IMR-90 (cell line): Measurements from ENCODE around the gene NAE1. TPM values are rescaled to one million over a fixed set of nuclear protein-coding genes. Genes with fewer than 3 reads are reported as not detected.
A peak's percentile ranks its signal among the peaks of the same experiment; 100 is the strongest.

Source experiments
- ATAC-seq: fragments of 200-7000 bp; cut with Tn5 transposase; 2 replicates; pipeline ENCODE4 v1.9.1; 2020; ENCODE audit warnings: low read depth, mild to moderate bottlenecking, moderate library complexity
- BruUV-seq: library from RNA; stranded (reverse); fragments of 400-500 nt; replicated peaks from 2 replicates; lab custom pipeline; 2021; lab: Mats Ljungman, UMichigan
- CTCF ChIA-PET: fragments of 300-600 bp; formaldehyde crosslinking; extraction: SDS; loops from one replicate; lab custom pipeline; 2021; ENCODE audit warnings: antibody characterized with exemption; lab: Yijun Ruan, JAX
- POLR2A ChIA-PET: fragments of 300-600 bp; sonication (Branson Sonifier 250); formaldehyde crosslinking; loops from one replicate; lab custom pipeline; 2022; ENCODE audit warnings: antibody characterized with exemption; ENCODE audit not compliant: unreplicated experiment; lab: Charles Lee
- DNase-seq: peaks from one replicate; pipeline ENCODE4 v3.0.0; 2013
- H2AFZ ChIP-seq: replicated peaks from 2 replicates; pipeline ENCODE3; 2013; ENCODE audit warnings: low read length, mild to moderate bottlenecking; ENCODE audit not compliant: poor library complexity
- H2AK5ac ChIP-seq: 2 replicates; pipeline ENCODE4 v1.6.1; 2013; ENCODE audit warnings: low read depth, low read length, inconsistent platforms
- H2AK9ac ChIP-seq: replicated peaks from 2 replicates; pipeline ENCODE3; 2013; ENCODE audit warnings: mild to moderate bottlenecking, low read depth, low read length, moderate library complexity; ENCODE audit not compliant: poor library complexity
- H2BK120ac ChIP-seq: 2 replicates; pipeline ENCODE4 v1.6.1; 2013; ENCODE audit warnings: low read depth, low read length, inconsistent platforms
- H2BK15ac ChIP-seq: 3 replicates; pipeline ENCODE4 v1.6.1; 2013; ENCODE audit warnings: low read depth, low read length, inconsistent platforms
- H2BK20ac ChIP-seq: 2 replicates; pipeline ENCODE4 v1.6.1; 2013; ENCODE audit warnings: low read depth, mild to moderate bottlenecking, inconsistent platforms, low read length, moderate library complexity
- H2BK5ac ChIP-seq: 2 replicates; pipeline ENCODE4 v1.6.1; 2013; ENCODE audit warnings: mild to moderate bottlenecking, low read depth, low read length, inconsistent platforms; ENCODE audit not compliant: poor library complexity, severe bottlenecking
- H3K14ac ChIP-seq: replicated peaks from 2 replicates; pipeline ENCODE4 v1.6.1; 2013; ENCODE audit warnings: low read depth, low read length, inconsistent platforms
- H3K18ac ChIP-seq: 2 replicates; pipeline ENCODE4 v1.6.1; 2013; ENCODE audit warnings: low read depth, low read length, control low read depth
- H3K23ac ChIP-seq: 2 replicates; pipeline ENCODE4 v1.6.1; 2013; ENCODE audit warnings: low read depth, low read length, inconsistent platforms
- H3K27ac ChIP-seq: 2 replicates; pipeline ENCODE4 v1.5.1; 2013; ENCODE audit warnings: mild to moderate bottlenecking, control low read depth, low read length; ENCODE audit not compliant: insufficient read depth
- H3K27me3 ChIP-seq: 2 replicates; pipeline ENCODE4 v1.6.1; 2013; ENCODE audit warnings: low read length; ENCODE audit not compliant: control insufficient read depth, insufficient read depth
- H3K36me3 ChIP-seq: 2 replicates; pipeline ENCODE4 v1.6.1; 2013; ENCODE audit warnings: low read length, mixed read lengths; ENCODE audit not compliant: control insufficient read depth, insufficient read depth
- H3K4ac ChIP-seq: 2 replicates; pipeline ENCODE4 v1.6.1; 2013; ENCODE audit warnings: low read depth, low read length, inconsistent platforms
- H3K4me1 ChIP-seq: 2 replicates; pipeline ENCODE4 v1.6.1; 2013; ENCODE audit warnings: low read length, mixed read lengths; ENCODE audit not compliant: control insufficient read depth, insufficient read depth
- H3K4me2 ChIP-seq: 2 replicates; pipeline ENCODE4 v1.6.1; 2013; ENCODE audit warnings: low read depth, mild to moderate bottlenecking, control low read depth, low read length, moderate library complexity
- H3K4me3 ChIP-seq: 2 replicates; pipeline ENCODE4 v1.5.1; 2013; ENCODE audit warnings: low read depth, mild to moderate bottlenecking, control low read depth, low read length, moderate library complexity; ENCODE audit not compliant: insufficient read depth
- H3K56ac ChIP-seq: 2 replicates; pipeline ENCODE4 v1.6.1; 2013; ENCODE audit warnings: low read length, inconsistent platforms; ENCODE audit not compliant: insufficient read depth; ENCODE audit errors: extremely low read depth
- H3K79me1 ChIP-seq, 2 experiments: 2 replicates each; pipeline ENCODE4 v1.6.1; 2013; ENCODE audit warnings: low read length in 2 of 2, inconsistent platforms in 1 of 2, low read depth in 1 of 2
- H3K9ac ChIP-seq: 2 replicates; pipeline ENCODE4 v1.6.1; 2013; ENCODE audit warnings: low read depth, low read length, control low read depth
- H3K9me1 ChIP-seq: 2 replicates; pipeline ENCODE4 v1.6.1; 2013; ENCODE audit warnings: low read length, inconsistent platforms; ENCODE audit not compliant: insufficient read depth
- H3K9me3 ChIP-seq: 2 replicates; pipeline ENCODE4 v1.6.1; 2013; ENCODE audit warnings: low read length; ENCODE audit not compliant: control insufficient read depth, insufficient read depth
- H4K20me1 ChIP-seq: 2 replicates; pipeline ENCODE4 v1.6.1; 2013; ENCODE audit warnings: low read length, inconsistent platforms; ENCODE audit not compliant: insufficient read depth
- H4K5ac ChIP-seq: 2 replicates; pipeline ENCODE4 v1.6.1; 2013; ENCODE audit warnings: mild to moderate bottlenecking, low read depth, low read length, control low read depth
- H4K8ac ChIP-seq, 2 experiments: 2 replicates each; pipeline ENCODE4 v1.6.1; 2013; ENCODE audit warnings: low read depth in 2 of 2, low read length in 2 of 2, control low read depth in 1 of 2, inconsistent platforms in 1 of 2
- H4K91ac ChIP-seq: 2 replicates; pipeline ENCODE4 v1.6.1; 2013; ENCODE audit warnings: low read depth, low read length, inconsistent platforms; ENCODE audit not compliant: insufficient read depth
- CEBPB ChIP-seq: IDR thresholded peaks from 2 replicates; pipeline ENCODE4 v1.6.1; 2012; ENCODE audit warnings: low read depth, low read length, improper control_type of control experiment
- CHD1 ChIP-seq: IDR thresholded peaks from 2 replicates; pipeline ENCODE4 v1.6.1; 2012; ENCODE audit warnings: low read depth, low read length, improper control_type of control experiment
- MAFK ChIP-seq: IDR thresholded peaks from 2 replicates; pipeline ENCODE4 v1.6.1; 2012; ENCODE audit warnings: low read depth, low read length, improper control_type of control experiment
- MAZ ChIP-seq: IDR thresholded peaks from 2 replicates; pipeline ENCODE4 v1.6.1; 2012; ENCODE audit warnings: low read depth, mild to moderate bottlenecking, low read length, improper control_type of control experiment, moderate library complexity, borderline replicate concordance
- MXI1 ChIP-seq: IDR thresholded peaks from 2 replicates; pipeline ENCODE4 v1.6.1; 2012; ENCODE audit warnings: low read depth, mild to moderate bottlenecking, low read length, moderate library complexity, borderline replicate concordance
- SMC3 ChIP-seq: fragments of 150-350 bp; IDR thresholded peaks from 2 replicates; pipeline ENCODE4 v1.6.1; 2016; ENCODE audit warnings: low read depth, mild to moderate bottlenecking, antibody characterized with exemption, low read length, moderate library complexity
- WGBS, 2 experiments: methylation state at CpG; one replicate each; pipeline versions ENCODE4 v1.1.5 to v1.1.7; 2013; ENCODE audit warnings: missing lambda C conversion rate in 2 of 2; ENCODE audit not compliant: insufficient read length in 1 of 2; ENCODE audit errors: extremely low coverage in 2 of 2; 5-methylcytosine and 5-hydroxymethylcytosine counted together
- dilution Hi-C: fragments of 300-500 bp; cut with HindIII; formaldehyde crosslinking; loops from one replicate; pipeline ENCODE4 v1.14.3; 2018; ENCODE audit warnings: low sequenced_read_pairs; ENCODE audit not compliant: unreplicated experiment
- in situ Hi-C: fragments of 300-500 bp; cut with MboI; formaldehyde crosslinking; loops from 3 replicates; pipeline ENCODE4 v1.14.3; 2019; ENCODE audit warnings: low sequenced_read_pairs, inconsistent platforms, mixed read lengths
- intact Hi-C: fragments of 100-400 bp; cut with micrococcal nuclease; formaldehyde crosslinking; loops from 2 replicates; pipeline ENCODE4 v1.10.0; 2022
- polyA plus RNA-seq, 3 experiments: library from polyadenylated mRNA; depleted of rRNA; stranded (reverse); fragments of >200 nt; gene quantifications; 2 replicates each; pipeline ENCODE4 v1.2.3, GENCODE V29; 2012; ENCODE audit warnings: low replicate concordance in 1 of 3
- total RNA-seq: library from RNA; depleted of rRNA; stranded (reverse); fragments of >200 nt; gene quantifications from 2 replicates; pipeline ENCODE4 v1.2.3, GENCODE V29; 2012
- TF ChIP-seq, protein P1 (sequence below): conservative IDR thresholded peaks from 2 replicates; pipeline ENCODE4 v1.5.1; 2012; ENCODE audit warnings: mild to moderate bottlenecking, low read depth, low read length, improper control_type of control experiment
- TF ChIP-seq, protein P2 (sequence below): fragments of 150-350 bp; IDR thresholded peaks from 2 replicates; pipeline ENCODE4 v1.6.1; 2017; ENCODE audit warnings: mild to moderate bottlenecking, antibody characterized with exemption, low read length, low read depth

NAE1 gene
- total and polyA plus RNA-seq, 2 of the 4 experiments (the other 2 are of a cell fraction) = 33.0 to 36.7 TPM

DNA sequence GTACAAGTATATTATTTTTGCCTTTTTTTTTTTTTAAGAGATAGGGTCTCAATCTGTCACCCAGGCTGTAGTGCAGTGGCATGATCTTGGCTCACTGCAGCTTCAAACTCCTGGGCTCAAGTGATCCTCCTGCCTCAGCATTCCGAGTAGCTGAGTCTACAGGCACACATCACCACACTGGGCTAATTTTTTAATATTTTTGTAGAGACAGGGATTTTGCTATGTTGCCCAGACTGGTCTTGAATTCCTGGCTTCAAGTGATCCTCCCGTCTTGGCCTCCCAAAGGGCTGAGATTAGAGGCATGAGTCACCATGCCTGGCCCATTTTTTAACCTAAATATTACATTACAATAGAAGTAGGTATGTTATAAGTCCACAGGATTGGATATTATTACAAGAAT lies 32.6 kb downstream of the NAE1 start:
- in situ Hi-C loops (no loop called here), intact Hi-C loops (no loop called here), dilution Hi-C loops (no loop called here)
- Histone ChIP-seq H3K9ac (no peak overlapping the region), H2AFZ (no peak overlapping the region), H3K36me3 (peaks cover 8% of the 10 kb centered on the region), H3K27me3 (no peaks in the 10 kb centered on the region), H4K91ac (no peak overlapping the region), H3K9me1 (no peaks in the 10 kb centered on the region), H2AK9ac (no peak overlapping the region), H2BK120ac (no peak overlapping the region), H4K20me1 (no peaks in the 10 kb centered on the region; the same call in 1 of the 2 replicates), H2BK20ac (no peak overlapping the region), H3K14ac (no peak overlapping the region), H3K4me2 (no peak overlapping the region), H2BK15ac (no peak overlapping the region), H3K4me3 (no peak overlapping the region), H2AK5ac (no peak overlapping the region), H2BK5ac (no peak overlapping the region), H3K18ac (no peak overlapping the region), H3K9me3 (no peaks in the 10 kb centered on the region), H3K27ac (no peak overlapping the region), H3K23ac (no peak overlapping the region), H3K56ac (no peak overlapping the region), H3K4ac (no peak overlapping the region), H3K4me1 (no peaks in the 10 kb centered on the region), H3K79me1 (no peaks in the 10 kb centered on the region), H4K5ac (no peak overlapping the region), H4K8ac (no peak overlapping the region)
- no CpG with 5 or more reads among the region's 2 CpGs for WGBS, 2 experiments
- peak; percentile 82 for ATAC-seq
- no TSS peak for BruUV-seq
- DNase-seq = peak; percentile 55
- TF ChIP-seq CHD1 (no peak), MAFK (no peak), SMC3 (no peak), CEBPB (no peak), MAZ (no peak), MXI1 (no peak)
- TF ChIP-seq, protein P1, sequence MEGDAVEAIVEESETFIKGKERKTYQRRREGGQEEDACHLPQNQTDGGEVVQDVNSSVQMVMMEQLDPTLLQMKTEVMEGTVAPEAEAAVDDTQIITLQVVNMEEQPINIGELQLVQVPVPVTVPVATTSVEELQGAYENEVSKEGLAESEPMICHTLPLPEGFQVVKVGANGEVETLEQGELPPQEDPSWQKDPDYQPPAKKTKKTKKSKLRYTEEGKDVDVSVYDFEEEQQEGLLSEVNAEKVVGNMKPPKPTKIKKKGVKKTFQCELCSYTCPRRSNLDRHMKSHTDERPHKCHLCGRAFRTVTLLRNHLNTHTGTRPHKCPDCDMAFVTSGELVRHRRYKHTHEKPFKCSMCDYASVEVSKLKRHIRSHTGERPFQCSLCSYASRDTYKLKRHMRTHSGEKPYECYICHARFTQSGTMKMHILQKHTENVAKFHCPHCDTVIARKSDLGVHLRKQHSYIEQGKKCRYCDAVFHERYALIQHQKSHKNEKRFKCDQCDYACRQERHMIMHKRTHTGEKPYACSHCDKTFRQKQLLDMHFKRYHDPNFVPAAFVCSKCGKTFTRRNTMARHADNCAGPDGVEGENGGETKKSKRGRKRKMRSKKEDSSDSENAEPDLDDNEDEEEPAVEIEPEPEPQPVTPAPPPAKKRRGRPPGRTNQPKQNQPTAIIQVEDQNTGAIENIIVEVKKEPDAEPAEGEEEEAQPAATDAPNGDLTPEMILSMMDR = no peak
- TF ChIP-seq, protein P2, sequence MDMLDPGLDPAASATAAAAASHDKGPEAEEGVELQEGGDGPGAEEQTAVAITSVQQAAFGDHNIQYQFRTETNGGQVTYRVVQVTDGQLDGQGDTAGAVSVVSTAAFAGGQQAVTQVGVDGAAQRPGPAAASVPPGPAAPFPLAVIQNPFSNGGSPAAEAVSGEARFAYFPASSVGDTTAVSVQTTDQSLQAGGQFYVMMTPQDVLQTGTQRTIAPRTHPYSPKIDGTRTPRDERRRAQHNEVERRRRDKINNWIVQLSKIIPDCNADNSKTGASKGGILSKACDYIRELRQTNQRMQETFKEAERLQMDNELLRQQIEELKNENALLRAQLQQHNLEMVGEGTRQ = no peak
- ChIA-PET CTCF (no interaction called here), POLR2A (no interaction called here)
